CD4-positive, alpha-beta memory T cell (primary cell): ENCODE data around the gene BTNL3. TPM values are rescaled to one million over a fixed set of nuclear protein-coding genes. Genes with fewer than 3 reads are reported as not detected.

Experiments used
- microRNA-seq: library from miRNA; unstranded; fragments of <30 nt; microRNA quantifications from one replicate; pipeline ENCODE4 v1.2.0, GENCODE V29; 2021; ENCODE audit warnings: borderline replicate concordance, borderline number of aligned reads, borderline microRNAs expressed, mixed read lengths
- polyA plus RNA-seq, 2 donors: library from polyadenylated mRNA; unstranded; fragments of 300-500 nt; fragmentation: Illumina TruSeq; gene quantifications; one replicate each; pipeline ENCODE4 v1.2.3, GENCODE V29; 2021
- total RNA-seq, 2 experiments: library from RNA; stranded (reverse); gene quantifications; one replicate each; pipeline ENCODE4 v1.2.3, GENCODE V29; 2021

The BTNL3 gene
- total and polyA plus RNA-seq, 4 experiments from 2014 or later, result not detected

Small RNA genes lying within 50 kb of the gene (microRNA-seq; reads per million reads assigned to microRNA genes)
- gene MIR8089, result not detected

Other genes with a start within 250 kb of the BTNL3 start
- not detected for gene OR2Y1, start 248.8 kb upstream of the BTNL3 start, total RNA-seq
- not detected for gene OR2Y1, start 248.8 kb upstream of the BTNL3 start, polyA plus RNA-seq
- gene MGAT1, start 186.0 kb upstream of the BTNL3 start, total RNA-seq, result 100 to 1,000 TPM; 187 TPM
- 100 to 1,000 TPM; 135 to 150 TPM for gene MGAT1, start 186.0 kb upstream of the BTNL3 start, polyA plus RNA-seq
- gene ZFP62, start 127.6 kb upstream of the BTNL3 start, total RNA-seq, result 10 to 100 TPM; 71.1 to 71.7 TPM
- gene ZFP62, start 127.6 kb upstream of the BTNL3 start, polyA plus RNA-seq, result 10 to 100 TPM; 11.4 to 21.1 TPM
- not detected for gene BTNL8, start 89.7 kb upstream of the BTNL3 start, total RNA-seq
- not detected for gene BTNL8, start 89.7 kb upstream of the BTNL3 start, polyA plus RNA-seq
- not detected for gene BTNL9, start 51.4 kb downstream of the BTNL3 start, total RNA-seq
- not detected for gene BTNL9, start 51.4 kb downstream of the BTNL3 start, polyA plus RNA-seq
- gene OR2V1, start 142.3 kb downstream of the BTNL3 start, total RNA-seq, result not detected
- gene OR2V1, start 142.3 kb downstream of the BTNL3 start, polyA plus RNA-seq, result not detected
- not detected for gene OR2V2, start 158.7 kb downstream of the BTNL3 start, total RNA-seq
- gene OR2V2, start 158.7 kb downstream of the BTNL3 start, polyA plus RNA-seq, result not detected
- gene TRIM7, start 216.3 kb downstream of the BTNL3 start, total RNA-seq, result 1 to 10 TPM; 3.3 to 4.2 TPM
- gene TRIM7, start 216.3 kb downstream of the BTNL3 start, polyA plus RNA-seq, result under 1 TPM; 0.63 to 0.69 TPM
- 10 to 100 TPM; 39.9 to 40.7 TPM for gene TRIM41, start 234.4 kb downstream of the BTNL3 start, total RNA-seq
- gene TRIM41, start 234.4 kb downstream of the BTNL3 start, polyA plus RNA-seq, result 1 to 10 TPM; 1.7 to 2.0 TPM